ENCODE data around the gene SEC22A.

The SEC22A gene

GRCh38 chr3:123201557-123202427 is at the start of gene SEC22A:
SEC22A (plus strand) TSS chr3:123201943; CDS start chr3:123209218, 7,275 bp downstream.
- peak; percentile 91 to 92 for DNase-seq (ENCODE audit: low read depth in 2 of 2)

- DNase-seq (ENCODE audit: low read depth in 2 of 2), result no peak
Observed at GRCh38 chr3:123152687-123153086, 49.1 kb upstream of the SEC22A start.

GRCh38 chr3:123153125-123154019 is 48.4 kb upstream of the SEC22A start:
- DNase-seq (ENCODE audit: low read depth in 2 of 2), result no peak

GRCh38 chr3:123154020-123154985 is 47.4 kb upstream of the SEC22A start:
- DNase-seq (ENCODE audit: low read depth in 2 of 2), result no peak

GRCh38 chr3:123155471-123156011 is 46.2 kb upstream of the SEC22A start:
- DNase-seq (ENCODE audit: low read depth in 2 of 2), result no peak

GRCh38 chr3:123156276-123156995 is 45.3 kb upstream of the SEC22A start:
- no peak for DNase-seq (ENCODE audit: low read depth in 2 of 2)

GRCh38 chr3:123157209-123157597 is 44.5 kb upstream of the SEC22A start:
- no peak for DNase-seq (ENCODE audit: low read depth in 2 of 2)

GRCh38 chr3:123157598-123158287 is 44.0 kb upstream of the SEC22A start:
- no peak for DNase-seq (ENCODE audit: low read depth in 2 of 2)

GRCh38 chr3:123158330-123158729 is 43.4 kb upstream of the SEC22A start:
- DNase-seq (ENCODE audit: low read depth in 2 of 2), result no peak

GRCh38 chr3:123158899-123159390 is 42.8 kb upstream of the SEC22A start:
- no peak for DNase-seq (ENCODE audit: low read depth in 2 of 2)

GRCh38 chr3:123159926-123160635 is 41.7 kb upstream of the SEC22A start:
- DNase-seq (ENCODE audit: low read depth in 2 of 2), result no peak

GRCh38 chr3:123161167-123161566 is 40.6 kb upstream of the SEC22A start:
- DNase-seq (ENCODE audit: low read depth in 2 of 2), result no peak

- DNase-seq (ENCODE audit: low read depth in 2 of 2), result no peak
Observed at GRCh38 chr3:123163141-123163540, 38.6 kb upstream of the SEC22A start.

- DNase-seq (ENCODE audit: low read depth in 2 of 2), result no peak
Observed at GRCh38 chr3:123165163-123165562, 36.6 kb upstream of the SEC22A start.

GRCh38 chr3:123167686-123168085 is 34.1 kb upstream of the SEC22A start:
- no peak for DNase-seq (ENCODE audit: low read depth in 2 of 2)

GRCh38 chr3:123168122-123168521 is 33.6 kb upstream of the SEC22A start:
- DNase-seq (ENCODE audit: low read depth in 2 of 2), result no peak

GRCh38 chr3:123168605-123169004 is 33.1 kb upstream of the SEC22A start:
- no peak for DNase-seq (ENCODE audit: low read depth in 2 of 2)

- no peak for DNase-seq (ENCODE audit: low read depth in 2 of 2)
Observed at GRCh38 chr3:123169492-123169929, 32.2 kb upstream of the SEC22A start.

- no peak for DNase-seq (ENCODE audit: low read depth in 2 of 2)
Observed at GRCh38 chr3:123169930-123170329, 31.8 kb upstream of the SEC22A start.

Data from stimulated activated CD8-positive, alpha-beta memory T cell treated with anti-CD3 and anti-CD28 coated beads, Interleukin-7, amount 100 ng/mL, for 4 hours (primary cell).